ENCODE results near the gene INIP.

The INIP gene, protein sequence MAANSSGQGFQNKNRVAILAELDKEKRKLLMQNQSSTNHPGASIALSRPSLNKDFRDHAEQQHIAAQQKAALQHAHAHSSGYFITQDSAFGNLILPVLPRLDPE

DNA sequence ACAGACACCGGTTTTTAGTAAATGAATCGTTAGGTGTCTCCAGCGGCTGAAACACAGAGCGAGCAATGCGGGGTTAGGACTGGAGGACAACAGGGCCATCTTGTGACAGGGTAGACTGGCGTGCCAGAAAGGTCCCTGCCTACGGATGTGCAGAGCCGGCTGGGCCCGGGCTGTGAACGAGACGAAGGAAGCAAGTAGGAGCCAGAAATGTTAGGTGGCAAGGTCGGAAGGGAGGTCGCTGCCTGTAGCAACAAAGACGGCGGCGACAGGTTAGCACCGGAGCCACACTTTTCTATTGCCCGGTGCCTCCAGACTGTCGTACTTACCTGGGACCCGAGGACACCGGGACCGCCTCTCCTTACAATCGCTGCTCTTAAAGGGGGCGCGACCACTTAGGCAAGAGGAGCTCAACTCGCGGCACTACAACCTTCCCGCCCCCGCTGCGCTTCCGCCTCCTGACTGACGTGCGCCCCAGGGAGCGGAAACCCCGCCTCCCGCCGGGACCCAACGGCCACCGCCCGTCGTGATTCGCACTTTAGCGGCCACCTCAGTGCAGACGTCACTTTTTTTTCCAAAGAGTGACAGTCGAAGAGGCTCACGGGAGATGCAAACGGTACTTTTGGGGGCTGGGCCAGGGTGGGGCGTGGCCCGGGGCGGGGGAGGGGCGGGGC lies at the start of gene INIP:
INIP (minus strand) TSS at position 457 of the 671 bp plus-strand sequence. CDS start 1,632 bp downstream, outside the sequence.
- ATAC-seq (peak; percentile 95), DNase-seq (peak; percentile 97)

DNA sequence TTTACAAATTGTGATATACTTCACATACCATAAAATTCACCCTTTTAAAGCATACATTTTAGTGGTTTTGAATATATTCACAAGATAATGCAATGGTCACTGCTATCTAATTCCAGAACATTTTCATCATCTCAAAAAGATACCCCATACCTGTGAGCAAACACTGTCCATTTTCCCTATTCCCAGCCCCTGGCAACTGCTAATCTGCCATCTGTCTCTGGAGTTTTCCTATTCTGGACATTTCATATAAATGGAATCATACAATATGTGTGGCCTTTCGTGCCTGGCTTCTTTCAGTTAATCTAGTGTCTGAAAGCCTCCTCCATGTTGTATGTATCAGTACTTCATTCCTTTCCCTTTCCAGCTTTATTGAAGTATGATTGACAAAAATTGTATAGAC lies 47.4 kb upstream of the INIP start:
- ATAC-seq: no peak
- no peak for DNase-seq

DNA sequence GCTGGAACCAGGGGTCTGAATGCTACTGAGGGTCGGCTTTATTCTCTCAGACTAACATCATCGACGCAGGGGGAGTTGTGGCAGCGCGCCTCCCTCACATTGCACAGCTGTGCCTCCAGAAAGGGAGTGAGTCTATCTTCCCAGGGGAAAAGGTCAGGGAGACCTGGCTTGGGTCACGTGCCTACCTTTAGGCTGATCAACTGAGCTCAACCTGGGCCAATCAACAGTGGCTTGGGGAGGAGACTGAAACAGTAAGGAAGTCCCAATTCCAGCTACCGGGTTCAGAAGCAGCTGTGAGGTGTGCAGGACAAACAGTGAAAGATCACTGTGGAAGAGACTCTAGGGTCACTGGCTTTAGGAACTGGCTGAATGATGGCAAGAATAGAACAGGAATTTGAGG lies 46.9 kb upstream of the INIP start:
- DNase-seq: no peak
- no peak for ATAC-seq

DNA sequence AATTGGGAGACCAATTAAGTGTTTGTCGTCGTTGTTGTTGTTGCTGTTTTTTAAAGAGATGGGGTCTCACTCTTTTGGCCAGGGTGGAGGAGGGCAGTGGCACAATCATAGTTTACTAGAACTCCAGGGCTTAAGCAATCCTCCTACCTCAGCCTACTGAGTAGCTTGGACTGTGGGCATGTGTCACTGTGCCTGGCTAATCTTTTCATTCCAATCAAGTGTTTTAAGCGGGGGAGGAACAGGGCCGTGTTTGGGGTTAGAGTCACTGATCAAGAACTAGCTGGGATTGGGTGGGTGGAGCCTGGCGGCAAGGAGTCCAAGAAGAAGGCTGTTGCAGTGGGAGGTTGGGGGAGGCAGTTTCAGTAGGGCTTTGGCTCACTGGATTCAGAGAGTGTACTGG lies 46.4 kb upstream of the INIP start:
- no peak for ATAC-seq
- no peak for DNase-seq

DNA sequence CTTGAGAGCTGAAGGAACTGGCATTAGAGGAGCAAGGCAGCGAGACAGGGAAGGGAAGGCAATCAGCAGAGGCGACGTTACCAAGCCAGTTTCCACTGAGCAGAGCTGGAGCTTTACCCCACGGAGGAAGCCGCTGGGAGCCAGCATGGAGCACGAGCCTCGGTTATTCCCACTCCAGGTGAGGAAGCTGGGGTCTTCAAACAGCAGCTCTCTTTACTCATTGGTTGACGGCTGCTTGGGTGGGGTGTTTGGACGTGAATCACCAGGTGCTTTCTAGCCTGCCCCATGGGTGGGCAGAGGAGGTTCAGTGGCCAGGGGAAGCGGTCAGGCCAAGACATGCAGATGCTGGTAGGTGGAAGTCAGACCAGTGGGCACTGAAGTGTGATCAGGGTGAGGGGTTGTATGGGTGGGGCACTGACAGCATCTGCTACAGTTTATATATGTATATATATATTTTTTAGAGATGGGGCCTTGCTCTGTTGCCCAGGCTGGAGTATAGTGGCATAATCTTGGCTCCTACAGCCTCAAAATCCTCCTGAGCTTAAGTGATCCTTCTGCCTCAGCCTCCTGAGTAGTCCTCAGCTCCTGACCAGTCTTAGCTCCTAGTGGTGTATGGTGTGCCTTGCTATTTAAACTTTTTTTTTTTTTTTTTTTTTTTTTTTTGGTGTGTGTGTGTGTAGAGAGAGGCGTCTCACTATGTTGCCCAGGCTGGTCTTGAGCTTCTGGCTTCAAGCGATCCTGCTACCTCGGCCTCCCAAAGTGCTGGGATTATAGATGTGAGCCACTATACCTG lies 45.0 kb upstream of the INIP start:
- DNase-seq (no peak), ATAC-seq (no peak)

DNA sequence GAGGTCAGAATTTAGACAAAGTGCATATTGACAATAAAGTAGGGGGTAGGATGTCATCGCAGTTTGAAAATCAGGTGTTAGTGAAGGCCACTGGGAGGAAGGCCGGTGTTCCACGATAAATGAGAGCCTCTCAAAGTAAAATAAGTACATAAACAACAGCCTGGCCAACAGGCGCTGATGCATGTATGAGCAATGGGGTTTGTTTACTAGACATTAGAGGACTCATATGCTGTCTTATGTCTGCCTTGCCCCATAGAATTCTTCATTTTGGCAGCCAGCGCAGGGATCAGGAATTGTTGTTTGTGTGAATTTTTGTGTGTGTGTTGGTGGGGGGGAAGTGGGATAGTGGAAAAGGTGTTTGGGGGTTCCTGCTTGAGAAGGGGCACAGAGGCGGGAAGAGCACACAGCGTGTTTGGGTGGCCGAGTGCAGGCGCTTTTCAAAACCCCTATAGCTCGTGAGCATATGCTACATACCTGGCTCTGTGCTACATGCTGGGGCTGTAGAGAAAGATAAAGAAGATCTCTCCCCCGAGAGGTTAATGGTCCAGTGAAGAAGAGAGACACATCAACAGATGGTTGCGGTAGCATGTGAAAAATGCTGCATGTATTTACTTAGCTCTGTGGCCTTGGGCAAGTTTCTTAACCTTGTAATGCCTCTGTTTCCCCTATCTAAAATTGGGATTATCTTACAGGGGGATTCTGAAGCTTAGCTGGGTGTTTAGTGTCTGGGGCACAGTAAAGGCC lies 44.2 kb upstream of the INIP start:
- ATAC-seq: no peak
- DNase-seq: no peak

DNA sequence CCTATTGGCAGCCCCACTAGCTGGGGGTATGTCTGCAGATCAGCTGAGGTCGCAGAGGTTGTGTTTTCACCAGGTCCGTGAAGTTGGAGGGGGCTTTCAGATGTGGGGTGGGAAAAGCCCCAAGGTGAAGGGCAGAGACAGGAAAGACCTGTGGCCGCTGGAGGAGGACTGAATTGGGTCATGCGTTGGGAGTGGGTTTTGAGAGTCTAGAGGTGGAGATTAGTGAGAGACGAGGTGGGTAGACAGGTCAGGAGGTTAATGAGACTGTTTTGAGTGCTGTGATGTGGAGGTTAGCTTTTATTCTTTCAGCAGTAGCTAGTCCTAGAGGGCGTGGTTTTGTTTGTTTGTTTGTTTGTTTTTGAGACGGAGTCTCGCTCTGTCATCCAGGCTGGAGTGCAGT lies 42.9 kb upstream of the INIP start:
- DNase-seq (no peak), ATAC-seq (no peak)

DNA sequence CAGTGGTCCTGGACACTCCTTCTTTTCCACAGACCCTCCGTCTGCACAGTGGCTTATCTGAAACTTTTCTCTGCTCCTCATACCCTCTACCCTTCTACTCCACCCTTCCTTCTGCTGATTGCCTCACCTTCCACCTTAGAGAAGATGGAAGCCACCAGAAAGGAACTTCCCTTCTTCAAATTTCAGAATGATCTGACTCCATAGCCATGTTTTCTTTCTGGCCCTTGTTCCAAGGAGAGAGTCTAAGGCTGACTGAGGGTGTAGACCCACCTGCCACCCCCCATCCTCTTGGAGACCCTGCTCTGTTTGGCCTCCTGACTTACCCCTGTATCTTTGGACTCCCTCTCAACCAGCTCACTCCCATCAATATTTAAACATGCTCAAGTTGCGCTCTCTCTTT lies 40.0 kb upstream of the INIP start:
- DNase-seq (no peak), ATAC-seq (no peak)

DNA sequence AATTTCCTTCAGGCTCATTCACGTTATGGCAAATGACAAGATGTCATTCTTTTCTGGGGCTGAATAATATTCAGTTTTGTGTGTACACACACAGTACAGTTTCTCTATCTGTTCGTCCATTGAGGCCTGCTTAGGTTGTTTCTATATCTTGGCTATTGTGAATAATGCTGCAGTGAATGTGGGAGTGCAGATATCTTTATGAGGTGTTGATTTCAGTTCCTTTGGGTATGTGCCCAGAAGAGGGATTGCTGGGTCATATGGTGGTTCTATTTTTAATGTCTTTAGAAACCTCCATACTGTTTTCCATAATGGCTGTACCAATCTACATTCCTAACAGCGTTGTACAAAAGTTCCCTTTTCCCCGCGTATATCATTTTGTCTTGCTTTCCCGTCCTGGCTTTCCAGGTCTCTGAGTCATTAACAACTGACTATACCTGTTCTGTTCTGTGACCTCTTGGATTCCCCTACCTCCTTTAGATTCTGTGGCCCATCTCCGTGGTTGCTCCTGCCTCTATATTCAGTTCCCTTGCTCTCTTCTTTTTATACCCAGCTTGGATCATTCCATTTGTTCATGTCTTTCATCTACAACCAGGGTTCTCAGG lies 39.5 kb upstream of the INIP start:
- no peak for DNase-seq
- ATAC-seq: no peak

DNA sequence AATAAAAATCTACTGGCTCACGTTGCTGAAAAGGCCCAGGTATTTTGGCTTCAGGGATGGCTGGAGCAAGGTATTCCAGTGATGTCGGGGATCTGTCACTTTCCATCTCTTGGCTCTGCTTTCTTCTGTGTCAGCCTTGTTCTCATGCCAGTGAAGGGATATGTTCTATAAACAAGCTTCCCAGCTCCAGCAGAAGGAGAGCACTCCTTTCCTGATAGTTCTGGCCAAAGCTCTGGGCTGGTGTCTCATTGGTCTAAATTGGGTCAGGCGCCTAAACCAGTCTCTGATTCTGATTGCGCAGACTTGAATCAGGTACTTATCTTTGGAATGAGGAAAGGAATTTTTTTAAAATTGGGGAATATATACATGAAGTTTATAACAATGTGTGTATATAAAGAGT lies 37.8 kb upstream of the INIP start:
- DNase-seq (no peak), ATAC-seq (no peak)

DNA sequence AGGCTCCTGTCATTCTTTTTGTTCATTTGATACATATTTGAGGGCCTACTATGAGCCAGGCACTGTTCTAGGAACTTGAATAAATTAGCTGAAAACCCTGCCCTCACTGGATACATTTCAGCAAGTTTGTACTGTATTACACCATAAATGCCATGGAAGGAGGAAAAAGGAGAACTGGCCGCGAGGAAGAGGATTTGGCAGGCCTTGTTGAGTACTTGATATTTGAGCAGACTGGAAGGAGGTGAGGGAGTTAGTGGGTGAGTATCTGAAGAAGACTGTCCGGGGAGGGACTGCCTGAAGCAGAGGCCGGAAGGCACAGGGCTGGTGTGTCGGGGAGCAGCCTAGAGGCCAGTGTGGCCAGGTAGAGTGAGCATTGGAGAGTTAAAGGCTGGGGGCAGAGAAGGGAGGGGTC lies 37.1 kb upstream of the INIP start:
- ATAC-seq (no peak), DNase-seq (no peak)

DNA sequence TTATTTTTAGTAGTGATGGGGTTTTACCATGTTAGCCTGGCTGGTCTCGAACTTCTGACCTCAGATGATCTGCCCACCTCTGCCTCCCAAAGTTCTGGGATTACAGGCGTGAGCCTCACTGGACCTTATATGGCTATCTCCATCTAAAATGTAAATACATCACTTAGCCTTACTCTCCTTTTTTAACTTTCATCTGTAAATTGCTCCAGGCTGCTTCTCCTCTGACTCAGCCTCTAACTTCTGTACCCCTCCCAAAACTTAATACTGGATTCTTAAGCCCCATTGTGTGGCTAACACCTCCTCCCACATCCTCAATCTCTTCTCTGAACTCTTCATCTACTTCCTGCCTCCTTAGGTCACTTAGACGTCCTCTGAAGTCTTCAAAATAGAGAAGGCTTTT lies 36.7 kb upstream of the INIP start:
- ATAC-seq (peak; percentile 70), DNase-seq (peak; percentile 42)

DNA sequence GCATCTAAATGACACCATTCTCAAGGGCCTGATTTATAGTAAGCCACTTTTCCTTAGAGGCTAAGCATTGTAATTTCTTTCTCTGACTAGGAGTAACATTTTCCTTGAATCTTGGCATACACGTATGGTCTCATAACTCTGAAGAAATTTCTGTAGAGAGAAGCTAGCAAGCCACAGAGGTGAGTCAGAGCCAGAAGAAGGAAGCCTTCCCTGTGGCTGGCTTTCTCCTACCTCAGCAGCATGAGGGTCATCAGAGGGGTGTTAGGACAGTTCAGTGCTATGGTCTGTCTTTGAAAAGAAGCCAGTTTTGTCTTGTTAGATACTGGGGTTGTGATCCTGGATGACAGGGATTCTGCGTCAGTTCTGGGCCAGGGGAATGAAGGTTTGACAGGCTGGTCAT lies 35.8 kb upstream of the INIP start:
- peak; percentile 41 for ATAC-seq
- peak; percentile 30 for DNase-seq

DNA sequence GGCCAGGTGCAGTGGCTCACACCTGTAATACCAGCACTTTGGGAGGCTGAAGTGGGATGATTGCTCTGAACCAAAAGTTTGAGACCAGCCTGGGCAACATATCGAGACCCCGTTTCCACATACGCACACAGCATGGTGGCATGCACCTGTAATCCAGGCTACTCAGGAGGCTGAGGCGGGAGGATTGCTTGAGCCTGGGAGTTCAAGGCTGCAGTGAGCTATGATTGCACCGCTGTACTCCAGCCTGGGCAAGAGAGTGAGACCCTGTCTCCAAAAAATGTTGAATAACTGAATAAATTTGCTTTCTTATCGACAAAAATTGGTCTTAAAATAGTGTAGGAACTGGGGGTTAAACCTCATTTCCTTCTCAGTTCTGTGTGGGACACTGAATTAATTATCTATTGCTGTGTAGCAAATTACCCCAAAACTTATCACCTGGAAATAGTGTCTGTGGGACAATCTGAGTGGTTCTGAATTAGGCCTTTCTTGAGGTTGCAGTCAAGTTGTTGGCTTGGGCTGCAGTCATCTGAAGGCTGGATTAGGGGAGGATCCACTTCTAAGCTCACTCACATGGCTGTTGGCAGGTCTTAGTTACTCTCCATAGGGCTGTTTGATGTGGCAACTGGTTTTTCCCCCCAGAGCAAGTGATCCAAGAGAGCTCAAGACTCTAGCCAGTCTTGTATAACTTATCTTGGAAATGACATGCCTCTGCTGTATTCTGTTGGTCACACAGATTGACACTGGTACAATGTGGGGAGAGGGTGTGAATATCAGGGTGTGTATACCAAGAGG lies 34.6 kb upstream of the INIP start:
- DNase-seq: peak; percentile 19
- peak; percentile 11 for ATAC-seq

DNA sequence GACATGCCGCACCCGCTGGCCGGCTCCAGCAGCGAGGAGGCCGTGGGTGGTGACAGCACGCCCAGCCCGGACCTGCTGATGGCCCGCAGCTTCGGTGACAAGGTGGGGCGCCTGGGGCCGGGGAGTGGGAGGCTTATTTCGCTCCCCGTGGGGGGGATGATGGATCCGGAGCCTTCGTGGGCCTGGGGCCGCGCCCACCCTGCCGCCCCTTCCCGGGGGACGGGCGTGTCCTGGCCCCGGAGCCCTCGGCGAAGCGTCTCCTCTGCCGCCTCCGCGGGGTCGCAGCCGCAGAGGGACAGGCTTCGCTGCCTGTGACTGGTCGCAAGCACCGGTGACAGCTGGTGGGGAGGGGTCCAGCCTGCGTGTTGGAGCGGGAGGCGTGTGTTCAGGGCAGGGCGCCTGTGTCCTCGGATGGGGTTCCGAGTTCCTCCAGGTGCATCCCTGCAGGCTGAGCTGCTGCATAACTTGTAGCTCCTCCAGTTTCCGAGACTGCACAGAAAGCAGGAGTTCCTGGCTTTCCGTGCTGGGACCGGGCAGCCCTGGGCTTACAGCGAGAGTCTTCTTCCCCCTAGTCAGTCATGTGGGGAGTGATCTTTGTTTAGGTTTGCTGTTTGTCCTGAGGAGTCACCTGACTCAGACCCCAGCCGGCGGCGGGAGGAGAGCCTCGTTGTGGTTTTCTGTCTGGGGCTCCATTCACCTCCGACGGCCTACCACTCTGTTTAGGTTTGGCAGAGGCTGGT lies 33.3 kb upstream of the INIP start:
- peak; percentile 2 for ATAC-seq
- DNase-seq: peak; percentile 65

DNA sequence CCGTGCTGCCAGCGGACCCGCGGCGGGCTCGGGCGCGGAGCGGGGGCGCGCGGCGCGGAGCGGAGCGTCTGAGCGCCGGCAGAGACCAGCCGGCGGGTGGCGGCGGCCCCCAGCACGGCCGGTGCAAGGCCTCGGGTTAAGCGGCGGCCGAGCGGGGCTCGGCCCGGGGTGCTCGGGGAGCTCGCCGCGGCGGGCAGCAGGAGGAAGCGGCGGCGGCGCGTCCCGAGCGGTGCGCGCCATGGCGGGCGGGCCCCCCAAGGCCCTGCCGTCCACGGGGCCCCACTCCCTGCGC lies 32.8 kb upstream of the INIP start:
- DNase-seq: no peak
- no peak for ATAC-seq

DNA sequence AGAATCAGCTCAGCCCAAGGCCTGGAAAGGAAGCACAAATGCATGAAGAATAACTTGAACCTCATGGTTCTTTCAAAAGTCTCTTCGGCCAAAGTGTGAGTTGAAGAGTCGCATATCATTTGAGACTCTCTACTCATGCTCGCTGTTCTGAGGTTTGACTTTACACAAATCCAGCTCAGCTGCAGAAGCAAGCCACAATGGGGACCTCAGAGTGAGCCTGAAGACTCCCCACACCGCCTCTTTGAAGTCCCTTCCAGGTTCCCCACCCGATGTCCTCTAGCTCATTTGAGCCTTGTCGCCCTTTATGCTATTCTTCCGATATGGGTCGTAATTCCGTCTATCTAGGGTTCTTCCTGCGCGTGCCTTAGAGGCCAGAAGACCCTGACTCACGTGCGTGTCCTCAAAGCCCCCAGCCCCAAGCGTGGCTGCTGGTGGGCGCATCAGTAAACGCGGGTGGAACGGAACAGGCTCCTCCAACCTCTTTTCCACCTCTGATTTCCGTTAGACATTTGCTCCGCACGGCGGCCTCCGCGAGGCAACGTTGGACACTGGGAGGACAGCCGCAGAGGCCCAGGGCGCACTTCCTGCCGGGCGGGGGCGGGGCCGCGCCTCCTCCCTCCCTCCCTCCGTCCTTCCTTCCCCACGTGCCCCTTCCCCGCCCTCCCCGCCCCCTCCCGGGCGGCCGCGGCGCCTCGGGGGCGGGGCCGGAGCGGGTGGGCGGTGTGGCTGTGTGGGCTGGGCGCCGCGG lies 32.3 kb upstream of the INIP start, which contains the start of gene SNX30:
SNX30 (plus strand) TSS at position 745 of the 748 bp plus-strand sequence. CDS start 242 bp downstream, outside the sequence.
- ATAC-seq (peak; percentile 45), DNase-seq (peak; percentile 81)

DNA sequence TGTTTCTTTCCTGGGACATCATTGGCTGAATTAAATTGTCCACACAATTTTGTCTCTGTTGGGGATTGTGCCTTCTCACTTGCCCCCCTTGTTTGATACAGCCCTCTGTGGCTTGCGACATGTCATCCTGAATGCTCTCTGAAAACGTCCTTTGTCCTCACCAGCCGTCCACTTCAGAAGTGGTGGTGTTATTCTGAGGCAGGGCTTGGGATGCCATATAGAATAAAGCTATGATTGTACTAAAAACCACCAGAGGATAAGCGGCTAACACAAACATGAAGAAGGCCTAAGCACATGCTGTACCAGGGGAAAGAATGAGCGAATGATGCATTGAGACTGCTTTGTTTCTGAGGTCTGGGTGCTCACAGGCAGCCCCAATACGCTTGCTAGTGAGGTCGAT lies 29.2 kb upstream of the INIP start:
- no peak for ATAC-seq

DNA sequence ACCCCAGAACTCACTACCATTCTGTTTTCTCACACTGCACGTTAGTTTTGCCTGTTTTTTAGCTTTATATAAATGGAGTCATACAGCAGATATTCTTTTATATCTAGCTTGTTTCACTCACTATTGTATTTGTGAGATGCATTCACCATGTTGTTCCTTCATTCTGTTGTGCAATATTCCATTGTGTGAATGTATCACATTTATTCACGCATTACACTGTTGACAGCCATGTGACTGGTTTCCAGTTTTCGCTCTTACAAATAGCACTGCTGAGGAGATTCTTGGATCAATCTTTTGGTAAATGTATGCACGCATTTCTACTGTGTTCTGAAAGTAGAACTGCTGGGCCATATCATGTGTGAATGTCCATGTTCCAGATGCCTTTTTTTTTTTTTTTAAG lies 26.3 kb upstream of the INIP start:
- no peak for ATAC-seq
- no peak for DNase-seq

More for the DNA sequence above, 29.2 kb upstream of the INIP start:
- DNase-seq: no peak

DNA sequence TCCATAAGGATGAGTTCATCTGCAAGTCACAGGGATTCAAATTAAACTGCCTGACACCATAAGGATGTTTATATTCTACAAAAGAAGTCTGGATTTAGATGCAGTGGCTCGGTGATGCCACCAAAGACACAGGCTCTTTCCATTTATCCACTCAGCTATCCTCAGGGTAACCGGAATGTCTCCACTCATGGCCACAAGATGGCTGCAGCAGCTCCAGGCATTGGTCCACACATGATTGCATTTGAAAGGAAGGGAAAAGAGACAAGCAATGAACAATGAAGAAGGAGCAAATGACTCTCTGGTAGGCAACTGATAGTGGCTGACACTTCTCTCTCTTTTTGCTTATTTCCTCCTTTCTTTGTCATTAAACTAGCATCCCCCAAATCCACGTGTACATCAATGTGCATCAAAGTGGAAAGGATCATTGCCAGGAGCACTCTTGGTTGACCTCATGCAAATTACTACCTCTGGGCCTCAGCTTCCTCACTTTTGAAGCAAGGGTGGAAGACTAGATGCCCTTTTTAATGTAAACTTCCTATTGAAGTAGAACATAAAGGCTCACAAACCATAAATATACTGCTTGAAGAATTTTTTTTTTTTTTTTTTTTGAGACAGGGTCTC lies 25.4 kb upstream of the INIP start:
- DNase-seq (no peak), ATAC-seq (no peak)

Data from stimulated activated naive CD8-positive, alpha-beta T cell treated with anti-CD3 and anti-CD28 coated beads, Interleukin-15, Interleukin-2, amounts not matched to agents 100 U/mL and 50 U/mL, for 24 hours (primary cell).